Sigmoid colon (tissue), 7 donors: Measurements from ENCODE around the gene LIN7B. TPM values are rescaled to one million over a fixed set of nuclear protein-coding genes. Genes with fewer than 3 reads are reported as not detected.

Experiments used
- DNase-seq: peaks from one replicate; pipeline ENCODE4 v3.0.0-alpha.2; 2019
- H3K27ac ChIP-seq, 4 donors: fragments of 200-600 bp; sonication (generic); one replicate each; pipeline ENCODE4 v1.5.1; 2016 to 2019; ENCODE audit warnings: mild to moderate bottlenecking in 1 of 4
- H3K27me3 ChIP-seq, 3 donors: fragments of 200-600 bp; sonication (generic); one replicate each; pipeline ENCODE4 v1.5.1; 2019; ENCODE audit warnings: mild to moderate bottlenecking in 1 of 3
- H3K36me3 ChIP-seq, 4 donors: fragments of 200-600 bp; sonication (generic); one replicate each; pipeline ENCODE4 v1.5.1; 2016 to 2019
- H3K4me1 ChIP-seq, 4 donors: fragments of 200-600 bp; sonication (generic); one replicate each; pipeline ENCODE4 v1.5.1; 2017 to 2019
- H3K4me3 ChIP-seq, 4 donors: fragments of 200-600 bp; sonication (generic); one replicate each; pipeline ENCODE4 v1.5.1; 2017 to 2019; ENCODE audit warnings: mild to moderate bottlenecking in 2 of 4, moderate library complexity in 1 of 4
- H3K9me3 ChIP-seq, 4 donors: fragments of 200-600 bp in 3 of 4; sonication (generic) in 3 of 4; one replicate each; pipeline versions ENCODE4 v1.5.1 to v1.6.1; 2013 to 2019
- EP300 ChIP-seq, 4 donors: sonication (generic); formaldehyde crosslinking; IDR thresholded peaks; one replicate each; pipeline ENCODE4 v1.6.1; 2017; ENCODE audit warnings: antibody characterized with exemption in 4 of 4
- POLR2A ChIP-seq, 2 donors: fragments of 450-650 bp; IDR thresholded peaks; one replicate each; pipeline ENCODE4 v1.6.1; 2016; ENCODE audit warnings: antibody characterized with exemption in 2 of 2, mild to moderate bottlenecking in 2 of 2, moderate library complexity in 2 of 2
- POLR2AphosphoS5 ChIP-seq, 4 donors: sonication (generic); formaldehyde crosslinking; IDR thresholded peaks; one replicate each; pipeline ENCODE4 v1.6.1; 2017; ENCODE audit warnings: antibody characterized with exemption in 4 of 4
- WGBS, 2 donors: extraction: QIAGEN DNeasy Blood & Tissue Kit; methylation state at CpG; one replicate each; pipeline ENCODE4 v1.1.7; 2013; 5-methylcytosine and 5-hydroxymethylcytosine counted together
- intact Hi-C: fragments of 100-400 bp; cut with DNase I; formaldehyde crosslinking; loops from one replicate; pipeline ENCODE4 v1.15.1; 2023
- polyA plus RNA-seq, 3 donors: library from polyadenylated mRNA; stranded (reverse); fragments of 200-250 nt; gene quantifications; one replicate each; pipeline ENCODE4 v1.2.3, GENCODE V29; 2013
- total RNA-seq, 4 donors: library from RNA; depleted of rRNA; stranded (reverse); fragments of >200 nt; gene quantifications; one replicate each; pipeline ENCODE4 v1.1.0, GENCODE V29; 2016
- TF ChIP-seq, protein P1 (sequence below), 4 experiments: fragments of 450-650 bp in 3 of 4; fragments of 200-600 bp in 1 of 4; IDR thresholded peaks; one replicate each; pipeline ENCODE4 v1.5.1; 2016 to 2019; ENCODE audit warnings: antibody characterized with exemption in 4 of 4, mild to moderate bottlenecking in 3 of 4, moderate library complexity in 2 of 4
- donor health status: healthy with polysubstance abuse.
- donor health status: Bipolar disorder and iron deficiency.
- donor health status: healthy.

The LIN7B gene
- total and polyA plus RNA-seq, 7 donors: 9.9 to 28.8 (median 17.4) TPM

DNA sequence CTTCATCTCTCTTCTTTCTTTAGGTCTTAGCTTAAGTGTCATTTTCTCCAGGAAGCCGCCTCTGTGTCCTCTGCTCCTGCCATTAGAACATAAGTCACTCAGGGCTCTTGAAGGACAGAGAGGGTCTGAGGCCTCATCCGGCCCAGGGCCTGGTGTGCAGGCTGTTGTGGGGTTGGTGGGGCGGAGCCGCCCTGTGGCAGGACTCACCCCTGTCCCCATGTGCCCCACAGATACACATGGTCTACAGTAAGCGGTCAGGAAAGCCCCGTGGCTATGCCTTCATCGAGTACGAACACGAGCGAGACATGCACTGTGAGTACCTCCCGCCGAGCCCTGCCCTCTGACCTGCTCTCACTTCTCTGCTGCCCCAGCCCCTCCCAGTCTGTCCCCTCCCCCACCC is 13.0 kb upstream of the LIN7B start:
- Histone ChIP-seq H3K4me1 (no peaks in the 10 kb centered on the region), H3K36me3 (peaks cover 56 to 98% (median 67%) of the 10 kb centered on the region in 4 donors), H3K27me3 (no peaks in the 10 kb centered on the region), H3K9me3 (no peaks in the 10 kb centered on the region), H3K4me3 (no peak overlapping the region), H3K27ac (no peak overlapping the region)
- intact Hi-C loops: no loop called here
- no peak for DNase-seq
- TF ChIP-seq POLR2A (IDR thresholded peaks at IDR 0.05) (no peak), POLR2AphosphoS5 (IDR thresholded peaks at IDR 0.05) (no peak), EP300 (IDR thresholded peaks at IDR 0.05) (no peak)
- TF ChIP-seq, protein P1, sequence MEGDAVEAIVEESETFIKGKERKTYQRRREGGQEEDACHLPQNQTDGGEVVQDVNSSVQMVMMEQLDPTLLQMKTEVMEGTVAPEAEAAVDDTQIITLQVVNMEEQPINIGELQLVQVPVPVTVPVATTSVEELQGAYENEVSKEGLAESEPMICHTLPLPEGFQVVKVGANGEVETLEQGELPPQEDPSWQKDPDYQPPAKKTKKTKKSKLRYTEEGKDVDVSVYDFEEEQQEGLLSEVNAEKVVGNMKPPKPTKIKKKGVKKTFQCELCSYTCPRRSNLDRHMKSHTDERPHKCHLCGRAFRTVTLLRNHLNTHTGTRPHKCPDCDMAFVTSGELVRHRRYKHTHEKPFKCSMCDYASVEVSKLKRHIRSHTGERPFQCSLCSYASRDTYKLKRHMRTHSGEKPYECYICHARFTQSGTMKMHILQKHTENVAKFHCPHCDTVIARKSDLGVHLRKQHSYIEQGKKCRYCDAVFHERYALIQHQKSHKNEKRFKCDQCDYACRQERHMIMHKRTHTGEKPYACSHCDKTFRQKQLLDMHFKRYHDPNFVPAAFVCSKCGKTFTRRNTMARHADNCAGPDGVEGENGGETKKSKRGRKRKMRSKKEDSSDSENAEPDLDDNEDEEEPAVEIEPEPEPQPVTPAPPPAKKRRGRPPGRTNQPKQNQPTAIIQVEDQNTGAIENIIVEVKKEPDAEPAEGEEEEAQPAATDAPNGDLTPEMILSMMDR (IDR thresholded peaks at IDR 0.05): no peak
- 80 to 89% methylated on average over 12 of the region's 12 CpGs for WGBS, 2 donors

DNA sequence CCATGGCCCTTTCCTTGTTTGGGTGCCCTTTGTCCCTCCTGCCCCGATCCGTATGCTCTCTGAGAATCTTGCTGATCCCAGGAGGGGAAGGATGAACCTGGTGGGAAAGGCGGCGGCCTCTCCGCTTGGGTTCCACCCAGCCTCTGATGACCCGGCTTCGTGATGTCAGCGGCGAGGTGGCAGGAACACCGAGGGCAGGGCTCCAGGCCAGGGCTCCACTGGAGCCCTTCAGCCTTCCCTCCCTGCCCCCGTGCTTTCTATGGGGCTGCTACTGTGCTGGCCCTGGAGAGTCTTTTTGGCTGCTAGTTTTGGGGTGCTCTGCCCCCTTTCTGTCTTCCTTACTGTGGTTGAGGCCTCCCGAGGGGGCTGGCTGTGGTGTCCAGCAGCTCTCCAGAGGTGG is 11.9 kb upstream of the LIN7B start:
- Histone ChIP-seq H3K36me3 (peaks cover 55 to 98% (median 70%) of the 10 kb centered on the region in 4 donors), H3K4me1 (no peaks in the 10 kb centered on the region), H3K9me3 (no peaks in the 10 kb centered on the region), H3K27me3 (no peaks in the 10 kb centered on the region), H3K27ac (no peak overlapping the region), H3K4me3 (no peak overlapping the region)
- intact Hi-C loops: no loop called here
- TF ChIP-seq POLR2A (IDR thresholded peaks at IDR 0.05) (no peak), POLR2AphosphoS5 (IDR thresholded peaks at IDR 0.05) (no peak)
- TF ChIP-seq, protein P1 (IDR thresholded peaks at IDR 0.05): no peak
- DNase-seq: no peak
- 86 to 92% methylated on average over 12 of the region's 12 CpGs for WGBS, 2 donors

DNA sequence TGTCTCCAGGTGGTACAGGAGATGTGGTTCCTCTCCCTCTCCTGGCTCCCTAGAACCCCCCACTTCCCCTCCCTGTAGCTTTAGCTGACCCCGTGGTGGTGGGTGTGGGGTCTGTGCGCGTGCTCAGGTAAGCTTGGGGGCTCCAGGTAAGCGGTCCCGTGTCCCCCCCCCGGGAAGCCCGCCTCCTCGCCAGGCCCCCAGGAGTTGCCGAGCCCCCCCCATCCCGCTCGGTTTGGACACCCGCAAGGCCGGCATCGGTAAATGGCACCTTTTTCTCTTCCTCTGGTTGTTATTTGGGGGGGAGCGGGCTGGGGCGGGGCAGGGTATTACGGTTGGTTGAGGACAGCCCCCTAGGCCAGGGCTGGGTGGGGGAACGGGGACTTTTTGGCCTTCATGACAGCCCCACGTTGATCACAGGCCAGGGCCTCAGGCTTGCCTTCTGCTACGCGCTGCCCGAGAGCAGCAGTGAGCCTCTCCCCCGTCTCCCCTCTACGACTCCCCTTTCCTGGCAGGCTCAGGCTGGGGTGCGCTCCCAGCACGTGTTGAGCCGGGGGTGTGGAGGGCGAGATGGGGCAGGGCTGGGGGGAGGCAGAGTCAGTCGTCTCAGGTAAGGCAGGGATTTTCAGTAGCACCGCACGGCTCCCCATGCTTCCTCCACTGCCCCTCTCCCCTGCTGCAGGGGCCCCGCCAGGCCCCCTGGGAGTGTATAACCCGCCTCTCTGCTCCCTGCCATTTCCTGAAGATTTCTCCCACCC is 10.7 kb upstream of the LIN7B start:
- no peaks in the 10 kb centered on the region for H3K27me3 ChIP-seq
- no peak overlapping the region for H3K4me3 ChIP-seq
- no peak for TF ChIP-seq POLR2A (IDR thresholded peaks at IDR 0.05)
- TF ChIP-seq EP300 (IDR thresholded peaks at IDR 0.05): no peak
- no peak for TF ChIP-seq POLR2AphosphoS5 (IDR thresholded peaks at IDR 0.05)
- TF ChIP-seq, protein P1 (IDR thresholded peaks at IDR 0.05): no peak
- 85 to 91% methylated on average over 33 of the region's 33 CpGs for WGBS, 2 donors
- intact Hi-C loops: no loop called here
- DNase-seq: no peak
- H3K27ac ChIP-seq: no peak overlapping the region
- H3K36me3 ChIP-seq: peaks cover 54 to 100% (median 72%) of the 10 kb centered on the region in 4 donors
- H3K4me1 ChIP-seq: no peaks in the 10 kb centered on the region
- no peaks in the 10 kb centered on the region for H3K9me3 ChIP-seq

DNA sequence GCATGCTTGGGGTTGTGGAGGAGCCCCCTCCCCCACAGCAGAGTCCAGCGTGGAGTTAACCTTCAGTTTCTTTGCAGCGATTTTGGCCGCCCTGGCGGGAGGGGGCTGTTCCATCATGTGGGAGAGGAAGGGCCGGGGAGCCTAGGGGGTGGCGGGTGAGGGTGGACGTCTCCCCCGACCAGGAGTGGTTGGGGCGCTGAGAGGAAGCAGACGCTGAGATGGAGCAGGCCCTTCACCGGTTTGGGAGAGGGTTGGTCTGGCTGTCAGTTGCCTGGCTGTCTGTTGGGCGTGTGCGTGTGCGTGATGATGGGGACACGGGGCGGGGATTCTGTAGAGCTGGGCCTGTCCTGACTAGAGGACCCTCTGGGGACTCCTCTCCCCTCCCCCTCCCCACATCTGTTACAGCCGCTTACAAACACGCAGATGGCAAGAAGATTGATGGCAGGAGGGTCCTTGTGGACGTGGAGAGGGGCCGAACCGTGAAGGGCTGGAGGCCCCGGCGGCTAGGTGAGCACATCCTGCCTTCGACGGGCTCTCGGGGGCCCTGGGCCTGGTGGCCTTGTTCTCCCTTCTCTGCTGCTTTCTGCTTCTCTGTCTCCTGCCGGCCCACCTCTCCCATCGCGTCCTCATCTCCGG is 9.8 kb upstream of the LIN7B start:
- peaks cover 48 to 100% (median 66%) of the 10 kb centered on the region in 4 donors for H3K36me3 ChIP-seq
- no peak for DNase-seq
- H3K4me1 ChIP-seq: no peaks in the 10 kb centered on the region
- H3K9me3 ChIP-seq: no peaks in the 10 kb centered on the region
- TF ChIP-seq, protein P1 (IDR thresholded peaks at IDR 0.05): no peak
- no peak for TF ChIP-seq EP300 (IDR thresholded peaks at IDR 0.05)
- H3K4me3 ChIP-seq: no peak overlapping the region
- H3K27me3 ChIP-seq: no peaks in the 10 kb centered on the region
- H3K27ac ChIP-seq: no peak overlapping the region
- WGBS, 2 donors: 68 to 89% methylated on average over 30 of the region's 30 CpGs
- intact Hi-C loops: no loop called here
